ENCODE results near the gene ATXN7L1.

- TF ChIP-seq POLR2A (IDR thresholded peaks at IDR 0.05) = no peak
- TF ChIP-seq CTCF (IDR thresholded peaks at IDR 0.05) = no peak
Observed at GRCh38 chr7:105689067-105689819, 187.2 kb downstream of the ATXN7L1 start.

All from gastroesophageal sphincter (tissue), 3 donors.